HL-60/S4 (cell line): ENCODE data around the gene TMEM198.

ENCODE experiments used
- in situ Hi-C: fragments of 300-500 bp; cut with MboI; formaldehyde crosslinking; loops from 2 replicates; pipeline ENCODE4 v1.14.3; 2022; ENCODE audit warnings: low sequenced_read_pairs

TMEM198 gene

DNA sequence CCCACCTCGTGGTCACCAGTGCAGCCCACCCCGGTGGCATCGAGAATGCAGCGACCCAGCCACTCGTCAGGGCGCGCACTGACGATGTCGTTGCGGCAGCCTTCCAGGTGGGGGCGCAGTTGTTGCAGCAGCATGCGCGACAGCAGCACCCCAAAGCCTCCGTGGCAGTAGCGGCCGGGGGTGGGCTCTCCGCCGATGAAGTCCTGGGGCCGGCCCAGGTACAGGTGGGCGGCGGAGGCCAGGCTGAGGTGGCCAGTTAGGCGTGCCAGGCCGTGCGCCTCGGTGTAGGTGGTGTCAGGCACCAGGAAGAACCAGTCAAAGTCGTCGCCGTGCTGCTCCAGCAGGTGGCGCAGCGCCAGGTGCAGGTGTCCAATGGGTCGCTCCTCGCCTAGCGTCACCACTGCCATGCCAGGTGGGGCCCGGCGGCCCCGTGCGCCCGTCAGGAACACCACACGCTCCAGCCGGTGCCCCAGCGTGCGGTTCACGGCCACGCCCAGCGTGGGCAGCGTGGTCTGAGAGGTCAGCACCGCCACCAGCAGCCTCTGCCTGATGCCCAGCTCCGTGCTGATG lies 2.1 kb upstream of the TMEM198 start:
- in situ Hi-C loops: no loop called here

- in situ Hi-C loops: no loop called here
These were observed 765 bp upstream of the TMEM198 start for GRCh38 chr2:219542931-219543595.

GRCh38 chr2:219544567-219544966 lies 739 bp downstream of the TMEM198 start:
- in situ Hi-C loops: no loop called here

DNA sequence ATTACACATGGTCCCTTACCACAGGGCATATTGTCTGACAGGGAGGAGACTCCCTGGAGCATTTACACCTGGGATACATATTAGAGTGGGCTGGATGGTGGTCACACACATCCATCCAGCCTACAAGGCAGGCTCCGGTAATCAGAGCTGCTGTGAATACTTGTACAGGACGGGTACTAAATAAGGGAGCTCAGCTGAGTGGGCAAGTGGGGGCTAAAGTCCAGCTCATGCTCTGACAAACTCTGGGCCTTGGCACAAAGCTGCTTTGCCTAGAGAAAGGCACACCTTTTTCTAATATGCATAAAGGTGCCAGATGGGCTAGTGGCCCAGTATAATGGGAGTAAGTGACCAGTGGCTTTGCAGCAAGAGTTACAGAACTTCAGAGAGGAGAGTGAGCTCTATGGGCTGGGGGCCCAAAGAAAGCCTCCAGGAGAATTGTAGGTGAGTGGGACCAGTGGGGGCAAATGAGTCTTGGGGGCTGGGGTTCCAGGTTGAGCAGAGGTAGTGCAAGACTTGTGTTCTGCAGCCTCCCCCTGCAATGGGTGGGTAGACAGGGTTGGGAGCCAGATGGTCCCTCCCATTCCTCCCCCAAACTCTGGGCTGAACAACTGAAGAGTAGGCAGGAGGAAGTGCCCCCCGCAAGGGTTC lies 1.6 kb downstream of the TMEM198 start:
- in situ Hi-C loops: no loop called here

- in situ Hi-C loops: no loop called here
These were observed 2.1 kb downstream of the TMEM198 start for GRCh38 chr2:219545943-219546352.

- in situ Hi-C loops: no loop called here
These were observed 3.8 kb downstream of the TMEM198 start for GRCh38 chr2:219547621-219548020.

DNA sequence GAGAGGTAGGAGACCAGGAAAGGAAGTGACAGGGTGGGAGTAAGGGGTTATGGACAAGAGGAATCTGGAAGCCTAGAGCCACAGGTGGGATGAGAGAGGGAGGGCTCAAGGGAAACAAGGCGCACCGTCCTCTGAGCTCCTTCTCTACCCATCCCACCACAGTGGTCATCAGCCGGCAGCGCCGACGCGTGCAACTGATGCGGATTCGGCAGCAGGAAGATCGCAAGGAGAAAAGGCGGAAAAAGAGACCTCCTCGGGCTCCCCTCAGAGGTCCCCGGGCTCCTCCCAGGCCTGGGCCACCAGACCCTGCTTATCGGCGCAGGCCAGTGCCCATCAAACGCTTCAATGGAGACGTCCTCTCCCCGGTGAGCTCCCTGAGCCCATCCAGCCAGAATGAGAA lies 5.2 kb downstream of the TMEM198 start:
- in situ Hi-C loops: no loop called here

DNA sequence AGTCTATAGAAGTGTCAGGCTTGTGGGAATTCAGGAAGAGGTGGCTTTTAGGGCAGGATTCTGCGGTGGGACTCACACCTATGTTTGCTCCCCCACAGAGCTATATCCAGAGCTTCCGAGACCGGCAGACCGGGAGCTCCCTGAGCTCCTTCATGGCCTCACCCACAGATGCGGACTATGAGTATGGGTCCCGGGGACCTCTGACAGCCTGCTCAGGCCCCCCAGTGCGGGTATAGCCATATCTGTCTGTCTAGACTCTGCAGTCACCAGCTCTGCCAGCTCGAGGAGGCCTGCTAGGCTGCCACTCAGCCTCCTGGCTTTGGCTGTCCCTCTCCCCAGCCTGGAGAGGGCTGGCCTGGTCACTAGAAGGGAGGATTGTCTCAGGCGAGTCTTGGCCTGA lies 5.8 kb downstream of the TMEM198 start:
- in situ Hi-C loops: no loop called here

DNA sequence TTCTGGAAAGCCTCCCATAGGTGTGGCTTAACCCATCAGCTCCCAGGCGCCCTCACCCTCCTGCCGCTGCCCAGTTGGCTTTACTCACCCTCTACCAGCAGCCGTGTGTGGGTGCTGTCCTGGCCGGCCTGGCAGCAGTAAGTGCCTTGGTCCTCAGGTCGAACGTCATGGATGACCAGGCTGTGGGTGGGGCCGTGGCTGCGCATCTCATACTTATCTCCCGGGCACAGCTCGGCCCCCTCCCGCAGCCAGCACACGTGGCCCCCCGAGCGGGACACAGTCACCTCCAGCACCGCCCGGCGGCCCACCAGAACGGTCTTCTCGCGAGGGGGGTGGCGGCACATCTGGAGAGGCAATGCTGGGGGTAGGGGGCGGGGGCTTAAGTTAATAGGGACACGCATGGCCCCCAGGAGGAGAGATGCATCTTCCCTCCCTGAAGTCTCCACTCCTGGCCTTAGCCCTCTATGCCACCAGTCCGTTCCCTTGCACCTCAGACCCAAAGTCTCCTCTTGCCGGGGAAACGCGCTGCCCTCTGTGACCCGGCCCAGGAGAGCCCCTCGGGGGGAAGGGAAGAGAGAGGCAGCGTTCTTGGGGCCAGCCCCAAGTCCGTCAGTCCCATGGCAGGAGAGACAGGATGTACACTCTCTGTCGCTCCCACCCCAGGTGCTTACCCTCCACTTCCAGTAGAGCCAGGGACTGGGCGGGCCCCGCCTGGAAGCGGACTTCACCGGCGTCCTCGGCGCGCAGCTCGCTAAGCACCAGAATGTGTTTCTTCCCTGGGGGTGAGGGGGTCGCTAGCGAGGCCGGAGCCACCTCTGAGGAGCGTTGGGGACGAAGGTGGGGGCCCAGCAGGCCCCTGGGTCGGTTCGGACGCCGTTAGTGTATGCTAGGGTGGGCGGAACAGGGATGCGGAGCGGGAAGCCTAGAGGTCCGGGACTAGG lies 7.9 kb downstream of the TMEM198 start:
- in situ Hi-C loops: no loop called here

DNA sequence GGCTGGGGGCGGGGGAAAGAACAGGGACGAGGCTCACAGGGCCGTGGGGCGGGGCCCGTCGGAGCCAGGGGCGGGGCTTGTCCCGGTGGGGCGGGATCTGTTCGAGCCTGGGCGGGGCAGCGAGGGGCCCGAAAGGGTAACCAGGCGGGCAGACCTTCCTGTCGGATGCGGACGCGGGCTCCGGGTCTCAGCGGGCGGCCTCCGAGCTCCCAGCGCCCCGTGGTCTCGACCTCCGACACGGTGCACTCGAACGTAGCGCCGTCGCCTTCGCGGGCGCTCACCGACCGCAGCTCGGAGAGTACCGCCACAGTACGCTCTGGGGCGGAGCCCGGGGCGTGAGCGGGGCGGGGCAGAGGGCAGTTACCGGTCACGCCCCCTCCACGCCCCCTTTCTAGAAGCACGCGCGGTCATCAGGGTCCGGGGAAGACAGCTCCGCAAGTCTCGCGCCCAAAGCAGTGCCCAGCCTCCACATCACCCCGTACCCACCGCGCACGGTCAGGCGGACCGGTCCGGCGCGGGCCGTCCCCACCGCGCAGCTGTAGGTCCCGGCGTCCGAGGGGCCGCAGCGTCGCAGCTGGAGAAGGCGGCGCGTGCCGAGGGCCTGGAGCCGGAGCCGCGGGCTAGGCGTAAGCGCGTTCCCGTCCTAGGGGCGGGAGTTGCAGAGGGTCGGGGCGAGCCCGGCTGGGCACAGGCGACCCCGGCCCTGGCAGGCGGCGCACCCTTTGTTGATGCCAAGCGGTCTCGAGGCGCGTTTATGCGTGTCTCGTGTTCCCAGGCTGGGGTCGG lies 8.7 kb downstream of the TMEM198 start:
- in situ Hi-C loops: no loop called here

DNA sequence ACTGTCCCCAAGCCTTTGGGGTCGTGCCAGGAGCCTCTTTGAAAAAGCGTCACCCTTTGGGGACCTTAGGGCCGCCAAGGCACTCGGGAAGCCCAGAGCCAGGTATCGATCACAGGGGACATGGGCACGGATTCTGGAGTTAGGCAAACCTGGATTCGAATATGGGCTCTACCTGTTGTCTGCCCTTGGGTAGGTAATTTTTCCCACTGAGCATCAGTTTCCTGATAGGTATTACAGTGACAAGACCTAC lies 9.3 kb downstream of the TMEM198 start:
- in situ Hi-C loops: no loop called here

DNA sequence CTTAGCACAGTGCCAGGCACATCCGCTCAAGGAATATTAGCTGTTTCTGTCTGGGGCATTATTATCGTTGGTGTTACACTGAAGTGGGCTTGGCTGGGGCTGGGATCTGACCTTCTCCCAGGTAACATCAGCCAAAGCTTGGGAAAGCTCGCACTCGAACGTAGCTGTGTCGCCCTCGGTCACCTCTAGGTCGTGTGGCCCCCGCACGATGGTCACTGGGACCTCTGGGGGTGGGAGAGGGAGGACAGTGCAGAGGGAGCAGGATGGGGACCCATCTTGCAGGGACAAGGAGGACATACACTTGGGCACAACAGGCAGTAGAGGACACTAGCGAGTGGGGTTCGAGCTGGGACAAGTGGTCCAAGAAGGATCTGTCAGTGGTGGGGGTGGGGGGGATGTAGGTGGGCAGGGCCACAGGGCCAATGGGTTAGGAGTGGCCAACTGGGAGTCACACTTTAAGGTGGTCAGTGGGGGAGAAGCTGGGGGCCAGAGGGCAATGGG lies 9.7 kb downstream of the TMEM198 start:
- in situ Hi-C loops: no loop called here

- in situ Hi-C loops: no loop called here
These were observed 10.5 kb downstream of the TMEM198 start for GRCh38 chr2:219554350-219554749.

- in situ Hi-C loops: no loop called here
These were observed 12.1 kb downstream of the TMEM198 start for GRCh38 chr2:219555956-219556355.

GRCh38 chr2:219556413-219556812 lies 12.6 kb downstream of the TMEM198 start:
- in situ Hi-C loops: no loop called here

GRCh38 chr2:219557320-219557719 lies 13.5 kb downstream of the TMEM198 start:
- in situ Hi-C loops: no loop called here

GRCh38 chr2:219557791-219558785 lies 14.3 kb downstream of the TMEM198 start:
- in situ Hi-C loops: no loop called here

- in situ Hi-C loops: no loop called here
These were observed 15.5 kb downstream of the TMEM198 start for GRCh38 chr2:219559156-219559915.
